ENCODE data around the gene TMEM131L. TPM values are rescaled to one million over a fixed set of nuclear protein-coding genes. Genes with fewer than 3 reads are reported as not detected.
A peak's percentile ranks its signal among the peaks of the same experiment; 100 is the strongest.

Gene TMEM131L
- total and polyA plus RNA-seq, 2 donors (not counting 3 experiments of a cell fraction or from before 2014, with no cell fraction given), result 7.7 to 21.2 TPM

DNA sequence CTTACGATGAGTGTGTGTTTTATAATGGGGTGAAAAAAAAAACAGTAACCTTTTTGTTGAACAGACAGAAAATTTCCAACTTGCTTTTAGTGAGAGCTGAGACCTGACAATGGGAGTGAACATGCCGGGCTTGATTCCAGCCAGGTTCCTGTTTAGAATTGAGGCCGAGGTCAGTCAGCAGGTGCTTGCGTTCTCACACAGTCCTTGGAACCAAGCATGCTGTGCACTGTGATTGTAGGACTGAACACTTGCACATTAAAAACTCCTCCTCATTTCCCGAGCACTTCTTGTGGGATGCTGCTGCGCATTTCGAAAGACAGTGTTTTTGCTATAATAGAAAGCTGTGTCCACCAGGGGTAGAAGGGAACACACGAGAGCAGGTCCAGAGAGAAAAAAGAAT, 51.8 kb downstream of the TMEM131L start:
- FAIRE-seq (peak; percentile 56), DNase-seq (ENCODE audit: low read depth, low spot score) (peak; percentile 86)
- H3K27ac ChIP-seq (ENCODE audit: insufficient read depth, low read depth, low read length), result no peak overlapping the region
- H3K79me2 ChIP-seq (ENCODE audit: control insufficient read depth, insufficient read depth, low read length), result peaks cover 7% of the 10 kb centered on the region
- intact Hi-C loops (cut with micrococcal nuclease), result no loop called here
- no peak overlapping the region for H3K4me3 ChIP-seq (replicated peaks in 1 of 3; ENCODE audit: insufficient read depth in 1 of 3, low read depth in 1 of 3, low read length in 3 of 3)
- H3K9me1 ChIP-seq (replicated peaks; ENCODE audit: control insufficient read depth, extremely low read depth, insufficient read depth, low read length), result no peaks in the 10 kb centered on the region
- H3K27me3 ChIP-seq (ENCODE audit: control insufficient read depth in 2 of 2, insufficient read depth in 2 of 2, low read length in 2 of 2), result no peaks in the 10 kb centered on the region
- H3K36me3 ChIP-seq (ENCODE audit: control insufficient read depth in 2 of 2, extremely low read depth in 1 of 2, insufficient read depth in 2 of 2, low read length in 2 of 2), result no peaks in the 10 kb centered on the region
- no peak overlapping the region for H3K4me2 ChIP-seq (ENCODE audit: insufficient read depth, low read length)
- dilution Hi-C loops (cut with MboI; ENCODE audit: extremely low pct_ligation_motif_present, low sequenced_read_pairs), result no loop called here
- H3K9ac ChIP-seq (replicated peaks; ENCODE audit: extremely low read depth, insufficient read depth, low read length), result no peak overlapping the region
- no peaks in the 10 kb centered on the region for H4K20me1 ChIP-seq (replicated peaks; ENCODE audit: control insufficient read depth, extremely low read depth, insufficient read depth, low read length)
- H2AFZ ChIP-seq (ENCODE audit: low read depth, low read length), result no peak overlapping the region
- peaks cover 14% of the 10 kb centered on the region for H3K4me1 ChIP-seq (ENCODE audit: control insufficient read depth, extremely low read depth, insufficient read depth, low read length)
- ChIA-PET CTCF (interaction anchor here (3.3 kb wide), 1 partner anchor 13 kb away, joined by 10 read pairs; no protein-coding TSS in a partner anchor), POLR2A (no interaction called here)
- no peaks in the 10 kb centered on the region for H3K9me3 ChIP-seq (replicated peaks; ENCODE audit: control insufficient read depth, insufficient read depth, low read length)
- no TSS peak for BruUV-seq (replicated peaks)
- TF ChIP-seq, protein P1, sequence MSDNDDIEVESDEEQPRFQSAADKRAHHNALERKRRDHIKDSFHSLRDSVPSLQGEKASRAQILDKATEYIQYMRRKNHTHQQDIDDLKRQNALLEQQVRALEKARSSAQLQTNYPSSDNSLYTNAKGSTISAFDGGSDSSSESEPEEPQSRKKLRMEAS (IDR thresholded peaks at IDR 0.05; ENCODE audit: insufficient read depth, insufficient read length), result no peak
- TF ChIP-seq JUN (IDR thresholded peaks at IDR 0.05; ENCODE audit: borderline replicate concordance, insufficient read depth, insufficient read length, low read depth), result no peak
- TF ChIP-seq GATA2 (IDR thresholded peaks at IDR 0.05; ENCODE audit: insufficient read depth, insufficient read length, low read depth, low read length), result no peak
- TF ChIP-seq POLR2A (IDR thresholded peaks at IDR 0.05; ENCODE audit: low read depth, low read length), result no peak
- TF ChIP-seq POLR2AphosphoS5 (IDR thresholded peaks at IDR 0.05; ENCODE audit: insufficient read depth, low read depth, low read length), result no peak
- TF ChIP-seq EZH2 (IDR thresholded peaks at IDR 0.05; ENCODE audit: borderline replicate concordance, low read depth, low read length, severe bottlenecking), result no peak
- TF ChIP-seq MYC (IDR thresholded peaks at IDR 0.05; ENCODE audit: low read depth, low read length), result no peak
- TF ChIP-seq, protein P2, sequence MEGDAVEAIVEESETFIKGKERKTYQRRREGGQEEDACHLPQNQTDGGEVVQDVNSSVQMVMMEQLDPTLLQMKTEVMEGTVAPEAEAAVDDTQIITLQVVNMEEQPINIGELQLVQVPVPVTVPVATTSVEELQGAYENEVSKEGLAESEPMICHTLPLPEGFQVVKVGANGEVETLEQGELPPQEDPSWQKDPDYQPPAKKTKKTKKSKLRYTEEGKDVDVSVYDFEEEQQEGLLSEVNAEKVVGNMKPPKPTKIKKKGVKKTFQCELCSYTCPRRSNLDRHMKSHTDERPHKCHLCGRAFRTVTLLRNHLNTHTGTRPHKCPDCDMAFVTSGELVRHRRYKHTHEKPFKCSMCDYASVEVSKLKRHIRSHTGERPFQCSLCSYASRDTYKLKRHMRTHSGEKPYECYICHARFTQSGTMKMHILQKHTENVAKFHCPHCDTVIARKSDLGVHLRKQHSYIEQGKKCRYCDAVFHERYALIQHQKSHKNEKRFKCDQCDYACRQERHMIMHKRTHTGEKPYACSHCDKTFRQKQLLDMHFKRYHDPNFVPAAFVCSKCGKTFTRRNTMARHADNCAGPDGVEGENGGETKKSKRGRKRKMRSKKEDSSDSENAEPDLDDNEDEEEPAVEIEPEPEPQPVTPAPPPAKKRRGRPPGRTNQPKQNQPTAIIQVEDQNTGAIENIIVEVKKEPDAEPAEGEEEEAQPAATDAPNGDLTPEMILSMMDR (IDR thresholded peaks at IDR 0.05; ENCODE audit: extremely low read depth in 1 of 2, insufficient read depth in 1 of 2, low read depth in 1 of 2, low read length in 2 of 2), result no peak
- no peak for TF ChIP-seq FOS (IDR thresholded peaks at IDR 0.05; ENCODE audit: borderline replicate concordance, insufficient read depth, low read length)

Data from endothelial cell of umbilical vein (primary cell).